ENCODE data around the gene MED12L.

Gene MED12L

DNA sequence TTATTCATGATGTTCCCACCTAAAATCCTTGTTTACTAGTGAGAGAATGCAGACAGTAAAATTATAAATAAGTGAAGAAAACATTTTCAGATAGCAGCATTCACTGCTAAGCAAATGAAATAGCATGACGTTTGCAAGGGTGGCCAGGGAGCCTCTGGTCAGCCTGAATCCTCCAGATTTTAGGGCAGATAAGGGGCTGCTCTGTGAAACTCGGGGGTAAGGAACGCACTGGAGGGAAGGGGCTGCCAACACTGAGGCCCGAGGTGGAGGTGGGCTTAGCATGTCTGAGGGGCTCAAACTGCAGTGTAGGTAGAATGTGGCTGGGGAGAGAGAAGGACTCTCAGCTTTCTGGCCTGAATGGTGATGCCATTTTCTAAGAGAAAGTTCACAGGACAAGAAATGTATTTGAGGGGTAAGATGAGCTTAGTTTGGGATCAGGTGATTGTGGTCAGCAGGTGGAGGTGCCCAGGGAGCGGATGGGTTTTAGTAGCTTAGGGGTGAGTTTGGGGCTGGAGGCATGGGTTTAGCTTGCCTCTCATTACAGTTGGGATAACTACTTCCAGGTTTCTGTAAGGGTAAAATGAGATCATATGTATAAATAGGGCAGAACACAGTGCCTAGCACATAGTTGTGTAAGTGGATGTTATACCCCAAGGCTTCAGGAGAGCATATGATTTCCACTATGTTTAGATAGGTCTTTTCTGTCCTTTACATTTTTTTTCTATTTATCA, 97.0 kb downstream of the MED12L start:
- Histone ChIP-seq H2AFZ (ENCODE audit: low read depth) (no peak overlapping the region), H3K4me3 (IDR thresholded peaks at IDR 0.05; ENCODE audit: insufficient read depth, low read depth, low read length) (no peak overlapping the region), H3K4me2 (no peak overlapping the region), H3K27me3 (ENCODE audit: insufficient read depth, low read depth) (no peaks in the 10 kb centered on the region), H3K27ac (no peak overlapping the region), H3K4me1 (ENCODE audit: low read depth, poor library complexity, severe bottlenecking) (no peaks in the 10 kb centered on the region), H3K79me2 (ENCODE audit: insufficient read depth, low read depth) (no peaks in the 10 kb centered on the region), H3K36me3 (ENCODE audit: insufficient read depth) (no peaks in the 10 kb centered on the region), H3K9ac (no peak overlapping the region), H4K20me1 (ENCODE audit: insufficient read depth) (no peaks in the 10 kb centered on the region)
- TF ChIP-seq, protein P1, sequence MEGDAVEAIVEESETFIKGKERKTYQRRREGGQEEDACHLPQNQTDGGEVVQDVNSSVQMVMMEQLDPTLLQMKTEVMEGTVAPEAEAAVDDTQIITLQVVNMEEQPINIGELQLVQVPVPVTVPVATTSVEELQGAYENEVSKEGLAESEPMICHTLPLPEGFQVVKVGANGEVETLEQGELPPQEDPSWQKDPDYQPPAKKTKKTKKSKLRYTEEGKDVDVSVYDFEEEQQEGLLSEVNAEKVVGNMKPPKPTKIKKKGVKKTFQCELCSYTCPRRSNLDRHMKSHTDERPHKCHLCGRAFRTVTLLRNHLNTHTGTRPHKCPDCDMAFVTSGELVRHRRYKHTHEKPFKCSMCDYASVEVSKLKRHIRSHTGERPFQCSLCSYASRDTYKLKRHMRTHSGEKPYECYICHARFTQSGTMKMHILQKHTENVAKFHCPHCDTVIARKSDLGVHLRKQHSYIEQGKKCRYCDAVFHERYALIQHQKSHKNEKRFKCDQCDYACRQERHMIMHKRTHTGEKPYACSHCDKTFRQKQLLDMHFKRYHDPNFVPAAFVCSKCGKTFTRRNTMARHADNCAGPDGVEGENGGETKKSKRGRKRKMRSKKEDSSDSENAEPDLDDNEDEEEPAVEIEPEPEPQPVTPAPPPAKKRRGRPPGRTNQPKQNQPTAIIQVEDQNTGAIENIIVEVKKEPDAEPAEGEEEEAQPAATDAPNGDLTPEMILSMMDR (conservative IDR thresholded peaks at IDR 0.05; ENCODE audit: low read depth, low read length) = no peak

DNA sequence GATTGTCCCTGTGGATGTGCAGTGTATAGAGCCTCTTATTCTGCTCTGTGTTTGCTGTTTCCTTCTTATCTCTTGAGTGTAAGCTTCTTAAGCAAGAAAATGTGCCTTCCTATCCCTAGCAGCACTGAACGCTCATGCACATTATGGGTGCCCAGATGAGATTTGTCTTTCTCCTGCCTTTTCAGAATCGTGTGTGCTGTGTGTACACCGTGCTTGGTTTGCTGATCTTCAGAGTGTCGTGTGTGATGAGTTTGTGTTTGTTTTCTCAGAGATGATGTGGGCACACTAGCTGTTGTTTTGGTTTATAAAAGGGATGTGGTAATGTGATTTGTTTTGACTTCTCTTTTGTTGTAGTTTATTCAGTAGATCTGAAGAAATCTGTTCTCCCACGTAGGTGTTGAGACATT, 97.8 kb downstream of the MED12L start:
- H3K27ac ChIP-seq = no peak overlapping the region

DNA sequence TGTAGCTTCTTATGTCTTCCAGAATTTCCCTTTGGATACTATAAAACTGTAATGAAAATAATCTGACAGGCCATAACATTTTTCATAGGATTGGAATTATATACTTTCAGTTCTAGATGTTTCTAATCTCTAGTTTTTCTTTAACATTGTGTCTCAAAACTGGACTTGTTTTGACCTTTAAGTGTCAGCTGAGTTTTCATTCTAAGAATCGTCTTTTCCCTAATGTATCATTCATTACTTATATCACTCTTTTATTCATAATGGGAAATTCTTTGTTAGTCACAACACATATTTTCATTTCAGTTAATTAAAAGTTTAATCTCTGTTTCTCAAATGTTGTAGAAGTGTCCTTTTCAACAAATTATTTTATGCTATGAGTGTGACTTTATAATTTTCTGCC, 105.6 kb downstream of the MED12L start:
- H2AFZ ChIP-seq (ENCODE audit: low read depth) = no peak overlapping the region
- TF ChIP-seq, protein P1 (conservative IDR thresholded peaks at IDR 0.05; ENCODE audit: low read depth, low read length) = no peak
- H3K4me1 ChIP-seq (ENCODE audit: low read depth, poor library complexity, severe bottlenecking) = no peaks in the 10 kb centered on the region
- no peaks in the 10 kb centered on the region for H3K79me2 ChIP-seq (ENCODE audit: insufficient read depth, low read depth)
- H3K27me3 ChIP-seq (ENCODE audit: insufficient read depth, low read depth) = no peaks in the 10 kb centered on the region
- H4K20me1 ChIP-seq (ENCODE audit: insufficient read depth) = no peaks in the 10 kb centered on the region
- H3K9ac ChIP-seq = no peak overlapping the region
- no peak overlapping the region for H3K27ac ChIP-seq
- no peak overlapping the region for H3K4me3 ChIP-seq (IDR thresholded peaks at IDR 0.05; ENCODE audit: insufficient read depth, low read depth, low read length)
- no peak overlapping the region for H3K4me2 ChIP-seq
- no peaks in the 10 kb centered on the region for H3K36me3 ChIP-seq (ENCODE audit: insufficient read depth)

More for the DNA sequence above, 97.8 kb downstream of the MED12L start:
- TF ChIP-seq, protein P1 (conservative IDR thresholded peaks at IDR 0.05; ENCODE audit: low read depth, low read length) = no peak
- no peak overlapping the region for H3K4me3 ChIP-seq (IDR thresholded peaks at IDR 0.05; ENCODE audit: insufficient read depth, low read depth, low read length)
- no peak overlapping the region for H2AFZ ChIP-seq (ENCODE audit: low read depth)
- no peaks in the 10 kb centered on the region for H3K79me2 ChIP-seq (ENCODE audit: insufficient read depth, low read depth)
- H4K20me1 ChIP-seq (ENCODE audit: insufficient read depth) = no peaks in the 10 kb centered on the region
- no peaks in the 10 kb centered on the region for H3K4me1 ChIP-seq (ENCODE audit: low read depth, poor library complexity, severe bottlenecking)
- H3K4me2 ChIP-seq = no peak overlapping the region
- no peaks in the 10 kb centered on the region for H3K36me3 ChIP-seq (ENCODE audit: insufficient read depth)
- H3K27me3 ChIP-seq (ENCODE audit: insufficient read depth, low read depth) = no peaks in the 10 kb centered on the region
- H3K9ac ChIP-seq = no peak overlapping the region

DNA sequence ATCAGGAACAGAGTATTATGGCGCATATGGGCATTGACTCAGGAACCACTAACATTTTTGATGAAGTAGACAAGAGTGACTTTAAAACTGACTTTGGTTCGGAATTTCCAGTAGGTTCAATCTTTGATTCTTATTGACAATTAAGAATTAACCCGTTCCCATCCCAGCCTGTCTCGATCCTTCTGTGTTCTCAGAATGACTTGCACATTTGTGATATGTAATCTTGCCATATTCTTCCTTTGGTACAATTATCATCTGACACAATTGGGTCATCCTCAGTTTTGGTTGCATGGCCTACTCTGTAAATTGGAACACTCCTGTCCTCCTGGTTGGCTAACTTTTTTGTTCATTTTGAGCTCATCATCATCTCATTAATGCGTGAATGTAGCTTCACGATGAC, 107.1 kb downstream of the MED12L start:
- Histone ChIP-seq H2AFZ (ENCODE audit: low read depth) (no peak overlapping the region), H3K36me3 (ENCODE audit: insufficient read depth) (no peaks in the 10 kb centered on the region), H3K9ac (no peak overlapping the region), H3K4me2 (no peak overlapping the region), H3K27ac (no peak overlapping the region), H3K4me1 (ENCODE audit: low read depth, poor library complexity, severe bottlenecking) (no peaks in the 10 kb centered on the region), H3K27me3 (ENCODE audit: insufficient read depth, low read depth) (no peaks in the 10 kb centered on the region), H4K20me1 (ENCODE audit: insufficient read depth) (no peaks in the 10 kb centered on the region), H3K79me2 (ENCODE audit: insufficient read depth, low read depth) (no peaks in the 10 kb centered on the region), H3K4me3 (IDR thresholded peaks at IDR 0.05; ENCODE audit: insufficient read depth, low read depth, low read length) (no peak overlapping the region)
- TF ChIP-seq, protein P1 (conservative IDR thresholded peaks at IDR 0.05; ENCODE audit: low read depth, low read length) = no peak
